ENCODE results near the gene MAP7D2. TPM values are rescaled to one million over a fixed set of nuclear protein-coding genes. Genes with fewer than 3 reads are reported as not detected.

The MAP7D2 gene
- total RNA-seq, 4 donors from 2014 or later: 0.19 to 0.83 (median 0.44) TPM

GRCh38 chrX:20028588-20028987 lies 88.1 kb downstream of the MAP7D2 start:
- no peak overlapping the region for H3K27ac ChIP-seq (replicated peaks in 1 of 4)
- intact Hi-C loops (cut with DNase I): no loop called here
- 83% methylated on average over 8 of the region's 8 CpGs for WGBS
- no peak for DNase-seq (ENCODE audit: extremely low spot score)
- TF ChIP-seq EP300 (IDR thresholded peaks at IDR 0.05) (no peak), POLR2A (IDR thresholded peaks at IDR 0.05; ENCODE audit: low read depth) (no peak), POLR2AphosphoS5 (IDR thresholded peaks at IDR 0.05) (no peak), CTCF (IDR thresholded peaks at IDR 0.05) (no peak)
- no peaks in the 10 kb centered on the region for H3K36me3 ChIP-seq
- H3K27me3 ChIP-seq: no peaks in the 10 kb centered on the region
- H3K4me1 ChIP-seq: no peaks in the 10 kb centered on the region
- no peak overlapping the region for H3K4me3 ChIP-seq
- H3K9me3 ChIP-seq: no peaks in the 10 kb centered on the region

- Histone ChIP-seq H3K36me3 (no peaks in the 10 kb centered on the region), H3K27me3 (no peaks in the 10 kb centered on the region), H3K9me3 (no peaks in the 10 kb centered on the region), H3K4me3 (no peak overlapping the region), H3K27ac (replicated peaks in 1 of 4) (no peak overlapping the region), H3K4me1 (no peaks in the 10 kb centered on the region)
- DNase-seq (ENCODE audit: extremely low spot score): no peak
- intact Hi-C loops (cut with DNase I): no loop called here
- 49% methylated on average over 2 of the region's 2 CpGs for WGBS
- no peak for TF ChIP-seq POLR2A (IDR thresholded peaks at IDR 0.05; ENCODE audit: low read depth)
- no peak for TF ChIP-seq CTCF (IDR thresholded peaks at IDR 0.05)
- TF ChIP-seq POLR2AphosphoS5 (IDR thresholded peaks at IDR 0.05): no peak
- no peak for TF ChIP-seq EP300 (IDR thresholded peaks at IDR 0.05)
These were observed 90.4 kb downstream of the MAP7D2 start for GRCh38 chrX:20026278-20026677.

GRCh38 chrX:20019672-20020365 lies 96.9 kb downstream of the MAP7D2 start:
- H3K4me3 ChIP-seq: no peak overlapping the region
- no peak overlapping the region for H3K27ac ChIP-seq (replicated peaks in 1 of 4)
- TF ChIP-seq POLR2AphosphoS5 (IDR thresholded peaks at IDR 0.05): no peak
- no peak for TF ChIP-seq POLR2A (IDR thresholded peaks at IDR 0.05; ENCODE audit: low read depth)
- TF ChIP-seq EP300 (IDR thresholded peaks at IDR 0.05): no peak
- TF ChIP-seq CTCF (IDR thresholded peaks at IDR 0.05): no peak
- no peaks in the 10 kb centered on the region for H3K4me1 ChIP-seq
- no peak for DNase-seq (ENCODE audit: extremely low spot score)
- intact Hi-C loops (cut with DNase I): no loop called here
- H3K36me3 ChIP-seq: no peaks in the 10 kb centered on the region
- 84% methylated on average over 6 of the region's 6 CpGs for WGBS
- no peaks in the 10 kb centered on the region for H3K27me3 ChIP-seq
- peaks cover 0 to 16% (median 0%) of the 10 kb centered on the region in 4 donors for H3K9me3 ChIP-seq

GRCh38 chrX:20016616-20016945 lies 100.1 kb downstream of the MAP7D2 start:
- H3K27me3 ChIP-seq: no peaks in the 10 kb centered on the region
- TF ChIP-seq POLR2A (IDR thresholded peaks at IDR 0.05; ENCODE audit: low read depth) (no peak), EP300 (IDR thresholded peaks at IDR 0.05) (no peak), POLR2AphosphoS5 (IDR thresholded peaks at IDR 0.05) (no peak), CTCF (IDR thresholded peaks at IDR 0.05) (no peak)
- 74% methylated on average over 2 of the region's 2 CpGs for WGBS
- no peak for DNase-seq (ENCODE audit: extremely low spot score)
- H3K27ac ChIP-seq (replicated peaks in 1 of 4): no peak overlapping the region
- H3K4me1 ChIP-seq: no peaks in the 10 kb centered on the region
- H3K36me3 ChIP-seq: no peaks in the 10 kb centered on the region
- H3K4me3 ChIP-seq: no peak overlapping the region
- intact Hi-C loops (cut with DNase I): no loop called here
- peaks cover 0 to 24% (median 0%) of the 10 kb centered on the region in 4 donors for H3K9me3 ChIP-seq

Data from esophagus muscularis mucosa (tissue), 4 donors.